Fibroblast of villous mesenchyme (primary cell): Measurements from ENCODE around the gene PAIP2. TPM values are rescaled to one million over a fixed set of nuclear protein-coding genes. Genes with fewer than 3 reads are reported as not detected.
A peak's percentile ranks its signal among the peaks of the same experiment; 100 is the strongest.

ENCODE experiments used
- DNase-seq: peaks from one replicate; pipeline ENCODE4 v3.0.0-alpha.2; 2010; ENCODE audit warnings: low read depth
- H3K4me3 ChIP-seq: 2 replicates; pipeline ENCODE4 v1.5.1; 2011; ENCODE audit warnings: low read depth, mild to moderate bottlenecking, low read length
- CTCF ChIP-seq: IDR thresholded peaks from 2 replicates; pipeline ENCODE4 v1.5.1; 2012; ENCODE audit warnings: low read depth, mild to moderate bottlenecking, low read length; ENCODE audit not compliant: insufficient read depth
- total RNA-seq: library from RNA; depleted of rRNA; stranded (reverse); fragments of >200 nt; gene quantifications from 2 replicates; pipeline ENCODE4 v1.2.3, GENCODE V29; 2012

PAIP2 gene
- total RNA-seq, 1 donor, result 56.1 TPM

- TF ChIP-seq CTCF, result no peak
- peak; percentile 87 for DNase-seq
- no peak overlapping the region for H3K4me3 ChIP-seq
Observed at GRCh38 chr5:139410993-139411828, 69.6 kb downstream of the PAIP2 start.

- TF ChIP-seq CTCF, result no peak
- DNase-seq, result no peak
- no peak overlapping the region for H3K4me3 ChIP-seq
Observed at GRCh38 chr5:139413153-139413552, 71.5 kb downstream of the PAIP2 start.

GRCh38 chr5:139413963-139414362, 72.3 kb downstream of the PAIP2 start:
- TF ChIP-seq CTCF, result no peak
- no peak for DNase-seq
- H3K4me3 ChIP-seq, result no peak overlapping the region

- no peak overlapping the region for H3K4me3 ChIP-seq
- no peak for TF ChIP-seq CTCF
- no peak for DNase-seq
Observed at GRCh38 chr5:139414581-139415130, 73.0 kb downstream of the PAIP2 start.

GRCh38 chr5:139415221-139415861, 73.7 kb downstream of the PAIP2 start:
- no peak for DNase-seq
- TF ChIP-seq CTCF, result no peak
- H3K4me3 ChIP-seq, result no peak overlapping the region

GRCh38 chr5:139415869-139416268, 74.2 kb downstream of the PAIP2 start:
- no peak for TF ChIP-seq CTCF
- DNase-seq, result no peak
- H3K4me3 ChIP-seq, result no peak overlapping the region
